ENCODE measurements around the gene CDH3. TPM values are rescaled to one million over a fixed set of nuclear protein-coding genes. Genes with fewer than 3 reads are reported as not detected.

Gene CDH3
- total and polyA plus RNA-seq, 4 donors, result 6.4 to 89.4 (median 15.8) TPM

- no peaks in the 10 kb centered on the region for H3K27me3 ChIP-seq (ENCODE audit: control insufficient read depth in 3 of 3, insufficient read depth in 3 of 3, low read length in 2 of 3)
- DNase-seq (no peak), ATAC-seq (ENCODE audit: insufficient read depth, low FRiP score) (no peak)
- H3K27ac ChIP-seq (ENCODE audit: low read depth in 1 of 2, low read length in 1 of 2), result no peak overlapping the region
- H3K9me3 ChIP-seq (ENCODE audit: control insufficient read depth in 4 of 4, insufficient read depth in 3 of 4, low read length in 3 of 4), result no peaks in the 10 kb centered on the region
- no peak overlapping the region for H3K4me3 ChIP-seq
- H3K4me1 ChIP-seq (ENCODE audit: control insufficient read depth in 5 of 5, insufficient read depth in 5 of 5, low read length in 5 of 5), result no peaks in the 10 kb centered on the region
- H3K36me3 ChIP-seq (ENCODE audit: control insufficient read depth in 4 of 4, insufficient read depth in 4 of 4, low read length in 4 of 4), result no peaks in the 10 kb centered on the region
- no peak overlapping the region for H3K9ac ChIP-seq (ENCODE audit: insufficient read depth in 1 of 2, low read length in 2 of 2)
- no peak for TF ChIP-seq CTCF (IDR thresholded peaks at IDR 0.05; ENCODE audit: control extremely low read depth, extremely low read depth)
- WGBS, 2 donors, result 84 to 89% methylated on average over 2 of the region's 2 CpGs
Measured at GRCh38 chr16:68719993-68720489, 74.9 kb downstream of the CDH3 start.

DNA sequence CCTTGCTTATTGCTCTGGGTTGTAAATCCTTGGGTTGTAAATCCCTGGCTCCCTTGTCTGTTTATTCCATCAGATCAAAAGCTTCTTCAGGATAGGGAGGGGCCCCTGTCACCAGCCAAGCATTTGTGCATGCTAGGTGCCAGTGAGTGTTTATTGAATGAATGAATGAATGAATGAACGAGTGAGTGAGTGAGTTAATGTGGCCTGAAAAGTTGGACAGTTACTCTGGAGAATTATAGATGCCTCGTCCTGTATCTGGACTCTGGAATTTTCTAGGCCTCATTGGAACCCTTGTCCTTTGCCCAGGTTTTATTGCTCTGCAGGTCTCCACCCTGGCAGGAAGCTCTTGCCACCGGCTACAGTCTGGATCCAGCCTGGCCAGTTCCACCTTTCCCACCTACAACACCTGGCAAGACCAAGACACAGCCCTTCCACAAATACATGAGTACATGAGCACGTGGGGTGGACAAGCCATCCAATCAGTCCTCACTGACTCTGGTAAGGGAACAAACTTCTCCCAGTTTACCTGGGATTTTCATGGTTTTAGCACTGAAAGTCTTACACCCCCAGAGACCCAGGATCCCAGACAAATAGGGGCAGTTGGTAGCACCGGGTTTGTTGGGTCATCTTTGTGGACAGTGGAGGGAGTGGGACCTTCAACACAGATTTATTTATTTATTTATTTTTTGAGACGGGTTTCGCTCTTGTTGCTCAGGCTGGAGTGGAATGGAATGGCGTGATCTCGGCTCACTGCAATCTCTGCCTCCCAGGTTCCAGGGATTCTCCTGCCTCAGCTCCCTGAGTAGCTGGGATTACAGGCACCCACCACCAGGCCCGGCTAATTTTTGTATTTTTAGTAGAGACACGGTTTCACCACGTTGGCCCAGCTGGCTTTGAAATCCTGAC, 77.3 kb downstream of the CDH3 start:
- 84 to 88% methylated on average over 12 of the region's 12 CpGs for WGBS, 2 donors
- ATAC-seq (ENCODE audit: insufficient read depth, low FRiP score), result no peak
- Histone ChIP-seq H3K9ac (ENCODE audit: insufficient read depth in 1 of 2, low read length in 2 of 2) (no peak overlapping the region), H3K36me3 (ENCODE audit: control insufficient read depth in 4 of 4, insufficient read depth in 4 of 4, low read length in 4 of 4) (no peaks in the 10 kb centered on the region), H3K4me1 (ENCODE audit: control insufficient read depth in 5 of 5, insufficient read depth in 5 of 5, low read length in 5 of 5) (no peaks in the 10 kb centered on the region), H3K27ac (ENCODE audit: low read depth in 1 of 2, low read length in 1 of 2) (no peak overlapping the region), H3K9me3 (ENCODE audit: control insufficient read depth in 4 of 4, insufficient read depth in 3 of 4, low read length in 3 of 4) (no peaks in the 10 kb centered on the region), H3K4me3 (no peak overlapping the region), H3K27me3 (ENCODE audit: control insufficient read depth in 3 of 3, insufficient read depth in 3 of 3, low read length in 2 of 3) (no peaks in the 10 kb centered on the region)
- TF ChIP-seq CTCF (IDR thresholded peaks at IDR 0.05; ENCODE audit: control extremely low read depth, extremely low read depth), result no peak
- no peak for DNase-seq

DNA sequence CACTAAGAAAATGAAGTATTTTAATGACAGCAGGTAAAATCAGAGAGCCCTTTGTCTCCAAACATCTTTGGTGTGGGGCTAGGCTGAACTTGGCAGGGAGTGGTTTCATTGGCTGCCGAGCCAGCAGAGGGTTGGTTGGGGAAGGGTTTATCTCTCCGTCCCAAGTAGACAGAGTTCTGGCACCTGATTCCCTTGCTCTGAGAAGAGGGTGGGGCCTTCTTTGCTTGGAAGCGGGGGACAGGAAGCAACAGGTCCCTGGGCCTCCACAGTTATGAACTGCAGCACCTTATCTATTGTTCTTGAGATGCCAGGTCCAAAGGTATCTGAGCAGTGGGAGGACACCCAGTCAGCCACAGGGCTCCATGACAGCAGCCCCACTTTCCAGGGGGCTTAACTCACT, 79.7 kb downstream of the CDH3 start:
- ATAC-seq (ENCODE audit: insufficient read depth, low FRiP score) (no peak), DNase-seq (no peak)
- no peak overlapping the region for H3K9ac ChIP-seq (ENCODE audit: insufficient read depth in 1 of 2, low read length in 2 of 2)
- no peaks in the 10 kb centered on the region for H3K4me1 ChIP-seq (ENCODE audit: control insufficient read depth in 5 of 5, insufficient read depth in 5 of 5, low read length in 5 of 5)
- H3K27me3 ChIP-seq (ENCODE audit: control insufficient read depth in 3 of 3, insufficient read depth in 3 of 3, low read length in 2 of 3), result no peaks in the 10 kb centered on the region
- H3K27ac ChIP-seq (ENCODE audit: low read depth in 1 of 2, low read length in 1 of 2), result no peak overlapping the region
- no peak overlapping the region for H3K4me3 ChIP-seq
- no peak for TF ChIP-seq CTCF (IDR thresholded peaks at IDR 0.05; ENCODE audit: control extremely low read depth, extremely low read depth)
- no peaks in the 10 kb centered on the region for H3K9me3 ChIP-seq (ENCODE audit: control insufficient read depth in 4 of 4, insufficient read depth in 3 of 4, low read length in 3 of 4)
- 56 to 72% methylated on average over 3 of the region's 3 CpGs for WGBS, 2 donors
- H3K36me3 ChIP-seq (ENCODE audit: control insufficient read depth in 4 of 4, insufficient read depth in 4 of 4, low read length in 4 of 4), result no peaks in the 10 kb centered on the region
